GM21367 (cell line): ENCODE measurements around the gene ATP6V0C.

Experiments used
- ATAC-seq: cut with Tn5 transposase; IDR thresholded peaks from one replicate; pipeline ENCODE4 v1.9.1; 2021; ENCODE audit not compliant: unreplicated experiment

The ATP6V0C gene

DNA sequence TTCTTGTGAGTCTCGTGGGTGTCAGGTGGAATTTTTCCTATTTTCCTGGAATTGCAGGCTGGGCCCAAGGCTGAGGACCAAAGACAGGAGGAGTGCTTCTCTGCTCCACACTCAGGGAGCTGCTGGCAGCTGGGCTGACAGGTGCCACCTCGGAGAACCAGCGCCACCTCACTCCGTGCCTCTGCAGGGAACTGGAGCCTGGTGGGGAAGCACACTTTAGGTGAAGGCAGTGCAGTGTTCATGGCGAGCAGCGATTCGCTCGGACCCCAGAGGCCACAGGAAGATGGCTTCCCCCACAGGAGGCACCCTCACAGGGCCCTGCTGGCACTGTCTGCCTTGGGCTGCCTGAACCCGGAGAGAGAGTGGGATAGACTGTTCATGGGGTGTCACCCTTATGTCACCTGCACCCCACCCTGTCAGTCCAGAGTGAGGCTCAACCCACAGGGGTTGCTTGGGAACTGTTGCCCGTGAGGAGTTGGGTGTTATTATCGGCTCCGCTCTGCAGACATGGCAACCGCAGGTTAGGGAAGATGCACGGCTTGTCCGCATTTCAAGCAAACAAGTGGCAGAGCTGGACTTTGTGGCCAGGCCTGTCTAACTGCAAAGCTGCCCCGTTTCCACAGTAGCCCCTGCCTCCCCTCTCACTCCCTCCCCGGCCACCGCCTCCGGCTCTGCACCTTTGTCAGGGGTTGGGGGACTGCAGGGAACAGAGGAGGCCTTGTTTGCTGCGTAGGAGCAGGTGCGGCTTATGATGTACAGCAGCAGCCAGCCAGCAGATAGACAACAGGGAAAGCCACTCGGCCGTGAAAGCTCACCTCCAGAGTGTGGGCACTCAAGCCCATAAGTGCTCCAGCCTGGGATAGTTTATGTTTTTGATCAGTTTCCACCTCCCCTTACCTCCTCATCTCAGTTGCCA, 23.3 kb upstream of the ATP6V0C start:
- no peak for ATAC-seq

DNA sequence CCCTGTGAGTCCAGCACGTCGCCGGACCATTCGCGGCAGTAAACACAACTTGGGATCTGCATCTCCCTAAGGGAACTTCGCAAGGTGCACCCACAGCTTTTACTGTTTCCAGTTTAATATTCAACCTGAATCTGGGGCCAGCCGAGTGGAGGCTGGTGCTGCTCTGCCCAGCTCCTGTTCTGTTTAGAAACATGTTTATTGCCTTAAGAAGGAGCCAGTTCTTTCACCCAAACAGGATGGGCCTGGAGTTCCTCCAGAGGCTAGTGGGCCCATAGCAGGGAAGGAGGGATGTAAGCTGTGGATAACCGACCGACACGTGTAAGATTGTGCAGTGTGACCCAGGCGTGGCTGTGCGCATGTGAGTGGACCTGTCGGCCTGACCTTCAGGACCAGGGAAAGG, 21.5 kb upstream of the ATP6V0C start:
- ATAC-seq, result no peak

DNA sequence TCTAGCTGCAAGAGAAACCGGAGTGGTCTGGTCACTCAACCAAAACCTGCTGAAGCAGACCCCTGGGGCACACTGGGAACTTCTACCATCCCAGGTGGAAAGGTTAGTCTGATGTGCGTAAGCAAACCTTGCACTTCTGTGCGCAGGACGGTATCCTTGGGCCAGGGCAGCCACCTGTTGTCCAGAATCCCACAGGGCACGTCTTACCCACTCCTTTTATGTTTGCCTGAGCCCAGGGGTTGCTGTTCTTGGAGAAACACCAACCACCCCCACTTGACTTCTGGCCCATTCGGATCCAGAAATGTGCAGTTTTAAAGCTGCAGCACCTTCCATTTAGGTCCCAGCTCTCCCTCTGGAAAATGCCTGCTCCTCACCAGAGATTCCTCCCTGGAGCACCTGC, 20.1 kb upstream of the ATP6V0C start:
- ATAC-seq, result no peak

DNA sequence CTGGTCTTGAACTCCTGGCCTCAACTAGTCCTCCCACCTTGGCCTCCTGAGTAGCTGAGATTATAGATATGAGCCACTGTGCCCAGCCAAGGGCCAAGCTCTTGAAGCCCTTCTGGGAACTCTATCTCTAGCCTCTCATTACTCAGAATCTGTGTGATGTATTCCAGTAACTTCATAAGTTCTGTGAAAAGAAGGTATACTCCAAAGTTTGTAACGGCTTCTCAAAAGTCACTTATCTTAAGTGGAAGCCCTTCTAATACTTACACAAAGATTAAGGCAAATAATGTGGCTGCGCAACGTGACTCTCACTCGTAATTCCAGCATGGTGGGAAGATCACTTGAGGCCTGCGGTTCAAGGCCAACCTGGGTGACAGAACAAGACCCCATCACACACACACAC, 19.1 kb upstream of the ATP6V0C start:
- no peak for ATAC-seq

- ATAC-seq, result no peak
Measured at GRCh38 chr16:2495041-2495440, 18.7 kb upstream of the ATP6V0C start.

DNA sequence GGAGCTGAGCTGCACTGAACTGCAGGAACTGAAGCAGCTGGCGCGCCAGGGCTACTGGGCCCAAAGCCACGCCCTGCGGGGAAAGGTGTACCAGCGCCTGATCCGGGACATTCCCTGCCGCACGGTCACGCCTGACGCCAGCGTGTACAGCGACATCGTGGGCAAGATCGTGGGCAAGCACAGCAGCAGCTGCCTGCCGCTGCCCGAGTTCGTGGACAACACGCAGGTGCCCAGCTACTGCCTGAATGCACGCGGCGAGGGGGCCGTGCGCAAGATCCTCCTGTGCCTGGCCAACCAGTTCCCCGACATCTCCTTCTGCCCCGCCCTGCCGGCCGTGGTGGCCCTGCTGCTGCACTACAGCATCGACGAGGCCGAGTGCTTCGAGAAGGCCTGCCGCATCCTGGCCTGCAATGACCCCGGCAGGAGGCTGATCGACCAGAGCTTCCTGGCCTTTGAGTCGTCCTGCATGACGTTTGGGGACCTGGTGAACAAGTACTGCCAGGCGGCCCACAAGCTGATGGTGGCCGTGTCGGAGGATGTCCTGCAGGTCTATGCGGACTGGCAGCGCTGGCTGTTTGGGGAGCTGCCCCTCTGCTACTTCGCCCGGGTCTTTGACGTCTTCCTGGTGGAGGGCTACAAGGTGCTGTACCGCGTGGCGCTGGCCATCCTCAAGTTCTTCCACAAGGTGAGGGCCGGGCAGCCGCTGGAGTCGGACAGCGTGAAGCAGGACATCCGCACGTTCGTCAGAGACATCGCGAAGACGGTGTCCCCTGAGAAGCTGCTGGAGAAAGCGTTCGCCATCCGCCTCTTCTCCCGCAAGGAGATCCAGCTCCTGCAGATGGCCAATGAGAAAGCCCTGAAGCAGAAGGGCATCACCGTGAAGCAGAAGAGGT, 17.3 kb upstream of the ATP6V0C start:
- ATAC-seq, result no peak

GRCh38 chr16:2497116-2497630, 16.6 kb upstream of the ATP6V0C start:
- ATAC-seq, result no peak

GRCh38 chr16:2497695-2498484, 15.9 kb upstream of the ATP6V0C start:
- ATAC-seq, result no peak

GRCh38 chr16:2498531-2499253, 15.1 kb upstream of the ATP6V0C start:
- no peak for ATAC-seq

- no peak for ATAC-seq
Measured at GRCh38 chr16:2499454-2499853, 14.3 kb upstream of the ATP6V0C start.

GRCh38 chr16:2499890-2500429, 13.8 kb upstream of the ATP6V0C start:
- ATAC-seq, result no peak

GRCh38 chr16:2500430-2500917, 13.3 kb upstream of the ATP6V0C start:
- no peak for ATAC-seq

DNA sequence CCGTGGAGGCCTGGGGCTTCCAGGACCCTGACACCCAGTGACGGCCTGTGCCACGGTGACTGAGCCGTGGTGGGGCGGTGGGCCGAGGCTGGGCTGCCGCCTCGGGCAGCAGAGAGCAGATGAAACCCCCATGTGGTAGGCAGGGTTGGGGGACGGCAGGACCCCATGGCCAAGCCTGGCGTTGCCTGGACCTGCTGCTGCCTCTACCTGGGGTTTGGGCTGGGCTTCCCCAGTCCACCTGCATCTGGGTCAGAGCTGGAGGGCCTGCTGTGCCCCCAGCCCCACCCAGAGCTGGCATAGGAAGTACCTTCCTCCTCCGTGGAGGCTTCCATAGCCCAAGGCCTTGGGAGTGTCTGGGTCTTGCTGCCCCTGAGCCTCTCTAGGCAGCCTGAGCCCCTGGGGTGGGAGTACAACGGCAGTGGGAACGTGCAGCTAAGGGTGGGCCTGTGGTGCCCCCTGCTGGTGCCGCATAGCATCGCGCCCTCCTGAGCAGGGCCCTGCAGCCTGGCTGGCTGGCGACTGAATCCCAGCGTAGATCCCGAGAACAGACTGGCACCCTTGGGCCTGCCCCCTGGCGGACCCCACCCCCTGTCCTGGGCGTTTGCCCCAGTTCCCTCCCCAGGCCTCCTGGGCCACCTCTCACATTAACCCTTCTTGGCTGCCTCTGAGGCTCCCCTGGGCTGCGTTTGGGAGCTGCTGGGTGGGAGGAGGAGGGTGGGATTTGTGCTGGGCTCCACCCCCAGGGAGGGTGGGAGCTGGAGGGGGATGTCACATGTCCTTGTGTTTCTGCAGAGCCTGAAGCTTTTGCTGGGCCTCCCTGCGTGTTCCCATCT, 12.6 kb upstream of the ATP6V0C start:
- ATAC-seq, result no peak

DNA sequence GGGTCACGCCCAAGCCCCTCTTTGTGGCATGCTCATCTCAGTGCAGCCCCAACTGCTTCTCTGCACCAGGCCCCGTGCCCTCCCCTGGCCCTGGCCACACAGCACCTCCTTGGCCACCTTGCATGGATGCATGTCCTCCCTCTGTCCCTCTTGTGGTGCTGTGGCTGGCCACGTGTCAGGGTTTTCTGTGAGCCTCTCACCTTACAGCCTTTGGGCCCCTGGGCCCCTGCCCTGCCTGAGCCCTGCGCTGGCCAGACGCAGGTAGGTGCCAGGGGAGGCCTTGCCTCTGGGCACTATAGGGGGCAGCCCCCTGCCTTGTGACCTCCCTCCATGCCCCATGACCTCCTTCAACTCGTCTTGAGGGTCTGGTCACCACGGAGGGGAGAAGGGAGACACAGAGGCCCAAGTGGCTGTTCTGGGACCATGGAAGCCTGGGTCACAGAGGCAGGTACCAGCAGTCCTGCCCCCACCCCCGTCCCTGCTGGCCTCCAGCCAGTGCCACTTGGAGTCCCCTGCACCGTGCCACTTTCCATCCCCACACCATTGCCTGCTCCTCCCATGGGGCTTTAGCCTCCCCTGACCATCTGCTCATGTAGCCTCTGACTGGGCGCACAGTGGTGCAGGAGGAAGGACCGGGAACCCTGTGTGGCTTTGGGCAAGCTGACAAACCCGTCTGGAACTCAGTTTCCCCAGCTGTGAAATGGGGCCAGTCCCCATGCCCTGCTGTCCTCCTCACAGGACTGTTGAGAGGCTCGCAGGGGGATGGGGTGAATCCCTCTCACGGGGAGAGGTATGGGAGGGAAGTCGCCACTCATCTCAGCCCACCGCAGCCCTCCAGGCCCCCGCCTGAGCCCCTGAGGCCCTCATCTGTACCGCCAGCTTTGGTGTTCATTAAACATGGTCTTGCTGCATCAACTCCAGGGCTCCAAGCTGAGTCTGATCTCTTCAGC, 11.5 kb upstream of the ATP6V0C start:
- no peak for ATAC-seq

- ATAC-seq, result no peak
Measured at GRCh38 chr16:2505695-2506094, 8.1 kb upstream of the ATP6V0C start.

GRCh38 chr16:2507052-2507659, 6.6 kb upstream of the ATP6V0C start:
- ATAC-seq, result peak; percentile 54

GRCh38 chr16:2507665-2508064, 6.1 kb upstream of the ATP6V0C start:
- ATAC-seq, result no peak
